GM19328 (cell line): ENCODE data around the gene CYBC1.

ENCODE experiments used
- ATAC-seq: cut with Tn5 transposase; IDR thresholded peaks from one replicate; pipeline ENCODE4 v1.9.1; 2021; ENCODE audit warnings: mild to moderate bottlenecking, moderate library complexity; ENCODE audit not compliant: unreplicated experiment

CYBC1 gene

DNA sequence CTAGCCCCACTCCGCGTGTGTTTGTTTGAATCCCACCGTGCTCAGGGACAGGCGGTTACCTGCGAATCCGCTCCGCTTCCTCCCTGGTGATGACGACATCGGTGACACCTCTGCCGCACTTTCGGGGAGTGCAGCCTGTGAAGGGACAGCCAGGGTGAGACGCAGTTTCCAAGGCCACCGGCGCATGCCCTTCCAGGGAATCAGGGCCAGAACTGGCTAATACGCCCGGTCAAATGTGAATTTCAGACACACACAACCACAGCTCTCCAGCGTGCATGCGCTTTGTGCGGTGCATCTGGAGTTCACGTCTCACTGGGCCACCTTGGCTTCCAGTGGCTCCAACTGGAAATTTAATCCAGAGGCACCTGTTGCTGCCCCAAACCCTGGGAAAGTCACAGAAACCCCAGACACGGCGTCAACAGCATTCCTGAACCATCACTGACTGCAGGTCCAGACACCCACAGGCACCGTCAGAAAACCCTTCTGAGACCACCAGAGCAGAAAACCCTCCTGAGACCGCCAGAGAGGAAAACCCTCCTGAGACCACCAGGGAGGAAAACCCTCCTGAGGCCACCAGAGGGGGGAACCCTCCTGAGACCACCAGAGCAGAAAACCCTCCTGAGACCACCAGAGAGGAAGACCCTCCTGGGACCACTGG is 39.0 kb downstream of the CYBC1 start:
- ATAC-seq, result no peak

DNA sequence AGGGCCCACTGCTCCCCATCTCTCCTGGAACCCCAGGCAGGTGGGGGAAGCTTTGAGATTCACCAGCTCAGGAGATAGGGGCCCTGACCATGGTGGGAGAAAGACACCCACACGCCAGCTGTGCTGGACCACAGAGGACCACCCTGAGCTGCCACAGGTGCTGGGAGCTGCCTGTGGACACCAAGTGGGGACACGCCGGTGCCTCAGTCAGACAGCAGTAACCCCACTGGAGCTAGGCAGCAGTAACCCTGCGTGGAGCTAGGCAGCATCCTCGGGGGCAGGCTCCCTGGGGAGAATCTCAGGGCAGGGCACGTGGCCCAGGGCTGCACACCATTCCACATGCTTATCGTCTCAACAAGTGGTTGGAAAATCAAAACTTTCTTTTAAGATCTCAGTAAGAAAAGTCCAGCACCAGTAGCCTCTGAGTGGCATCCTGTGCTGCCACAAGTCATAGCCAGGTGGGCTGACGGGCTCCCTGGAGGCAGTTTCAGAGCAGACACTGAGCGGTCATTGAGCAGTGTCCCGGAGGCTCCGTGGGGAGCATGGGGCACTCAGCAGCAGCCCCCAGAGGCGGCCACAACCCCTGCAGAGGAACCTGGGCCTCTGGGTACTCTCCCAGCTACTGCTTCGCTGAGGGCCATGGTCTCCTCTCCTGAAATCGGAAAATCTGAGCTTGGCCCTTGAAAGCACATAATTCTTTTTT is 40.4 kb downstream of the CYBC1 start:
- no peak for ATAC-seq

DNA sequence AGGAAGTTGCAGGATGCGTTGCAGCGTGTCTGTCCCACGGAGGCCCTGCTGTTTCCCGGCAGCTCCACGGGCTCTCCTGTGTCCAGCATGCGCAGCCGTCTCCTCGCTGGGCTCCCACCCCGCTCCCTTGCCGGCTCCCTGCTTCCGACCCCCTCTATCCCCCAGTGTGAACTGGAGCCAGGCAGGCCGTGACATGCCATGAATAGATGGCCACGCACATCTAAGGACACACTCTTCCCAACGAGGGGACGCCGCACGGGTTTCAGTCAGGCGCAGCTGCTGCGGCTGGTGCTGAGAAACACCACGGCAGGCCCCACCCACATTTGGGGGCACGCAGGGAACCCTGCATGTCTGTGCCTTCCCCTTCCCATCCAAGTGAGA is 41.6 kb downstream of the CYBC1 start:
- ATAC-seq, result no peak

DNA sequence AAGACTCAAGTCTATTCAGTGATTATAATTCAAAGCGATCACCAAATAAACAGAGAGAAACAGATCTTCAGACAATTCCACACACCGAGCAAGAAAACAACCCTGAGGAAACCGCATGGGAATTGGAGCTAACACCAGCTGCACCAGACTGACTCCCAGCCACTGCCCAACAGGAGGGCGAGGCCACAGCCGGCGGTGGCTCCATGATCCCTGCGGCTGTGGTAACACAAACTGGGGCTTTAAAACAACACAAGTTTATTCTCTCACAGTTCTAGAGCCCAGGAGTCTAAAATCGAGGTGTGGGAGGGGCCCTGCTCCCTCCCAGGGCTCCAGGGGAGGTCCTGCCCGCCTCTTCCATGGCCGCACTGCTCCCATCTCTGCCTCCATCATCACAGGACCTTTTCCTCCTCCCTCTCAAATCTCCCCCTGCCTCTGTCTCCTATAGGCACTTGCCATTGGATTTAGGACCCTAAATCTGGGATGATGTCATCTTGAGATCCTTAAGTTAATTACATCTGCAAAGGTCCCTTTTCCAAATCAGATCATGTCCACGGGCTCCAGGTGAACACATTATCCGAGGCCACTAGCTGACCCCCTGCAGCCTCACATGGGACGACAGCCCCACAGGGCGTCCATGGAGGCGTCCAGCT is 42.1 kb downstream of the CYBC1 start:
- ATAC-seq, result no peak

DNA sequence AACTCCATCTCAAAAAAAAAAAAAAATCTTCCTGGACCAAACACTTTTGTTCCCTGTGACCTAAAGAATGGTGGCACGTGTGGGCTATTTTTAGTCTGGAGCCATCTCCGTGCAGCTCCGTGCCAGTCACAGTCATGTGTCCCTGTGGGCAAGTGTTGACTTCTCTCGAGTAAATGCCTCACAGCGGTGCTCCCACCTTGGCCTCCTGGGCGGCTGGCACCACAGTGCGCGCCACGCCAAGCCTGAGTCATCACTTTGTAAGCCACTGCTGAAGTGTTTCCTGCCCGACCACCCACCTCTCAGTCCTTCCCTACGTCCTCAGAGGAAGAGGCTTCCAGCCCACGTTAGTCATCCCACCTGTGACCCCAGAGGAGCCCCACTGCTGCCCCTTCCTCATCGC is 43.3 kb downstream of the CYBC1 start:
- no peak for ATAC-seq

DNA sequence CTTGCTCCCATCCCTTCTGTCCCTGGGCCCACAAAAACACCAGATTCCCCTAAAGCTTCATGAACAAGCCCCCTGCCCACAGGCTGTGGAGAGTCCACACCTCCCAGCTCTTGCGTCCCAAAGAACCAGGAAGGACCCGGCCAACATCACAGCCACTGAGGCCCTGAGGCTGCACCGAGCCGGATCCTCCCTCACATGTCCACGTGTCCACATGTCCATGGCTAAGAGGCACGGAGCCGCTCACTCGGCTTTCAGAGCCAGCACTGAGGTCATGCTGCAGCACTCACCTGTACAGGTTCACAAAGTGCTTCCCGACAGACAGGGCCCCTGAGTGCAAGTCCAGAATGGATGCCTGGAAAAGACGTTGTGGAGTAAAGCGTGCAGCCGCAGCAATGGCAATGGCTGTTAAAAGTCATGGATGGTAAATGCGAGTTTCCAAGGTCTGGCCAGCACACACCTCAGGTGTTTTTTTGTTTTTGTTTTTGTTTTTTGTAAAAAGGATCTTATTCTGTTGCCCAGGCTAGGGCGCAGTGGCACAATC is 44.4 kb downstream of the CYBC1 start:
- no peak for ATAC-seq

DNA sequence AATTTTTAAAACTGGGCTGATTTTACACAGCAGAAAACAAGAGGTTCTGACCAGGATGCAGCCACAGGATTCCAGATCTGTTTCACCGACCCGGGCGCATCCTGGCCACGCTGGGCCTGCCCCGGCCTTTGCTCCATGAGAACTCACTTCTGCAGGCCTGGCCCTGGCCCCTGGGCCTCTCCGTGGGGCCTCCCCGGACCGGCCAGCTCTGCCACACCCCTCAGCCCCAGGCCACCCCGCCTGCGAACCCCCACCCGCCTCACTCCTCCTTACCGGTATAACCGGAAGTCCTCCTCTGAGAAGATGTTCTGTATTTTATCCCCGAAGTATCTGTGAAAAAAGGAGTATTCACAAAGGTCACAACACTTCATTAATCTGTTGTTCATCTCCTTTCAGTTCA is 45.5 kb downstream of the CYBC1 start:
- ATAC-seq, result no peak

DNA sequence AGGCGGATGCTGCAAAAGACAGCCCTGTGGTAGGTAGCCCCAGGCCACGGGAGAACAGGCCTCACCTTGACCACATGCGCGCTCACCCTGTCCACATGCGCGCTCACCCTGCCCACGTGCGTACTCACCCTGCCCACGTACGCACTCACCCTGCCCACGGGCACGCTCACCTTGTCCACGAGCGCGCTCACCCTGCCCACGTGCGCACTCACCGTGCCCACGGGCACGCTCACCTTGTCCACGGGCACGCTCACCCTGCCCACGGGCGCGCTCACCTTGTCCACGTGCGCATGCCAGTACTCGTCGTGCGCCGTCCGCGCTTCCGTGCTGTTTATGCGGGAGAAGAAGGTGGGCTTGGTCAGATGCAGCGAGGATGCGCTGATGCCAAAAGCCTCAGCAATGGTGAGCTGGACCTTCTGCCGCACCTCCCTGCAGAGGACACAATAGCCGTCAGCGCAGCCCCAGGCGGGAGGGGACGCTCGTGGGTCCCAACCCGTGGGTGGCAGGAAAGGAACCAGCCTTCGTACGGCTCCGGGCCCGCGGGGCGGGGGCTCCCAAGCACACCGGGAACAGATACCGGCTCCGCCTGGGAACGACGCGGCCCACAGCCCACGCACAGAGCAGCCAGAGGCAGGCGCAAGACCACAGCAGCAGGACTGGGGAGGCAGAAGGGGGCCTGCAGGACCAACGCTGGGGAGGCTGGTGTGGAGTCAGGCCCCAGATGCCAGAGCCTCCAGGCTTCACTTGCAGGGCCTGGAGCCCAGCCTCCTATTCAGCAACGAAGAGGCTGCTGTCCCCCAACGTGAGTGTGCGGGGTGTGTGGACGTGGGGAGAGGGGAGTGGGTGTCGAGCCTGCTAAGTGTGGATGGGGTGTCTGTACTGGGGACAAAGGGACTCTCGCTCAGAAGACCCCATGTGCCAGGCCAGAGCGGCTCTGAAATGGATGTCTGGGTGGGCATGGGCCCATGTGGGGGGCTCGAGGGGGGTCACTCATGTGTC is 46.6 kb downstream of the CYBC1 start:
- no peak for ATAC-seq

DNA sequence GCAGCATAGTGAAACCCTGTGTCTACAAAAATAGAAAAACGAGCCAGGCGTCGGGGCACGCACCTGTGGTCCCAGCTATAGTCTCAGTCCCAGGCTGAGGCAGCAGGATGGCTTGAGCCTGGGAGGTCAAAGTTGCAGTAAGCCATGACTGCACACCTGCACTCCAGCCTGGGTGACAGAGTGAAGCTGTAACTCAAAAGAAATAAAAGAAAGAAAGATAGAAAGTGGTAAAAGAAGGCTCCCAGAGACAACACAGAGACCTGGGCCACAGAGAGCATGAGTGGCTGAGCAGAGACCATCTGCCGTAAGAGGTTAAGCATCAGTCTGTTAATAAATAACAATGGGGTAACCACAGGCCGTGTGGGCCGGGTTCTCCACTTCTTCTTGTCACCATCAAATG is 47.7 kb downstream of the CYBC1 start:
- ATAC-seq, result no peak

DNA sequence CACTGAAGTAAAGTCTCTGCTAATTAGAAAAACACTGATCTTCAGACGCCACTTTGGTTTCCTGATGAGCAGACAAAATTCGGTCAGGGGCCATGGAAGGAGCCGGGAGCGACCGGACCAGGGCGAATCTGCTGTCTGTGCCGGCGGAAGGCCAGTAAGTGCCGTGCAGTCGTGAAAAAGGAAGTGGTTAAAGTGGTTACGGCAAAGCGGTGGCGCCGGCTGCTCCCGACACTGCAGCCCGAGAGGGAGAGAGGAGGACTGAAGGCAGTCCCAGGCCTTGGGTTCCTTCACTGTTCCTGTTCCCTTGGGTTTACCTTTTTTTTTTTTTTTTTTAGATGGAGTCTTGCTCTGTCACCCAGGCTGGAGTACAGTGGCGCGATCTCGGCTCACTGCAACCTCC is 49.7 kb downstream of the CYBC1 start:
- no peak for ATAC-seq

DNA sequence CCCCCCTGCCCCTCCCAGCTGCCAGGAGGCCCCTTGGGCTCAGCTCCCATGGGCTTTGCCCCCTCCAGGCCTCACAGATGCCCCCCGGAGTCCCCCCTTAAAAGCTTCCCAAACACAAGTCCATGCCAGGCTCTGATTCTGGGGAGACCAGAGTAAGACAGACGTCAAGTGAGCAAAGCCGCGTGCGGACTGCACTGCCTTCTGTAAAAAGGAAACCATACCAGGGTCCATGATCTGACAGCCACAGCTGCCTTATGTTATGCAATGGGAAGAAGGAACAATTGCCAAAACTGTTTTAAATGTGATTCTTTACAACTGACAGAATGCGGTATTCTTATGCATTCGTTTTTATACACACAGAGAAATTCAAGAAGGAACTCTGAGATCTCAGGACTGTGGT is 50.3 kb downstream of the CYBC1 start:
- no peak for ATAC-seq

DNA sequence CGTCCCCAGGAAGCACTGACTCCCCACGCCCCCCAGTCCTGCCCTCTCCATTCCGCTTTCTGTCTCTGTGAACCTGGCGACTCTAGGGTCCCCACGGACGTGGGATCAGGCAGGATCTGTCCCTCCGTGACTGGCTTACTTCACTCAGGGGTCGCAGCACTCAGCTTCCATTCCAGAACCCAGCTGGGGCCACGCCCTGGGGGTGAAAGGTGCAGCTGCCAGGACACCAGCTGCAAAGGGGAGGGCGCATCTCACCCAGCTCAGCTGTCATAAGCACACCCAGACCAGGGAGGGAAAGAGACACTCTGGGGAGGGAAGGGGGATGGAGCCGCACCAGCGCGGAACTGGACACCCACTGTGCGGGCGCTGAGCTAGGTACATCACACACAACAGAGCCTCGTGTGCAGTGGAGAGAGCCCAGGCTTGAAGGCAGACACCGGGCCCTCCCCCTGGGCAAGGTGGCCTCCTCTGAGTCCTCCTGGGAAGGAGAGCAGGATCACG is 50.9 kb downstream of the CYBC1 start:
- ATAC-seq, result no peak

DNA sequence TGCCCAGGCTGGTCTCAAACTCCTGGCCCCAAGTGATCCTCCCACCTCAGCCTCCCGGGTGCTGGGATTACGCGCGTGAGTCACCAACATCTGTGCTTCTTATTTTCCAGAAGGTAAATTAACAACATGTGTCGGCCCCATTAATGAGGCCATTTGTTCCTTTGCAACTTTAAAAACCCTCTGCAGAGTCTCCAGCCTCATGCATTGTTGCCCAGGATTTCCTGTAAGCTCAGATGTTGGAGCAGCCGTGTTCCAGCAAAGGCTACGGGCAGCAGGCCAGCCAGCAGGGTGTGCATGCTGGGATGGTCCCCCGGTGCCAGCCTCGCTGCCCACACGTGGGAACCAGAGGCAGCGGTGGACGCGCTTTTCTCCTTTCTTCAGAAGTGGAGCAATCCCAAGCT is 51.5 kb downstream of the CYBC1 start:
- ATAC-seq, result no peak

DNA sequence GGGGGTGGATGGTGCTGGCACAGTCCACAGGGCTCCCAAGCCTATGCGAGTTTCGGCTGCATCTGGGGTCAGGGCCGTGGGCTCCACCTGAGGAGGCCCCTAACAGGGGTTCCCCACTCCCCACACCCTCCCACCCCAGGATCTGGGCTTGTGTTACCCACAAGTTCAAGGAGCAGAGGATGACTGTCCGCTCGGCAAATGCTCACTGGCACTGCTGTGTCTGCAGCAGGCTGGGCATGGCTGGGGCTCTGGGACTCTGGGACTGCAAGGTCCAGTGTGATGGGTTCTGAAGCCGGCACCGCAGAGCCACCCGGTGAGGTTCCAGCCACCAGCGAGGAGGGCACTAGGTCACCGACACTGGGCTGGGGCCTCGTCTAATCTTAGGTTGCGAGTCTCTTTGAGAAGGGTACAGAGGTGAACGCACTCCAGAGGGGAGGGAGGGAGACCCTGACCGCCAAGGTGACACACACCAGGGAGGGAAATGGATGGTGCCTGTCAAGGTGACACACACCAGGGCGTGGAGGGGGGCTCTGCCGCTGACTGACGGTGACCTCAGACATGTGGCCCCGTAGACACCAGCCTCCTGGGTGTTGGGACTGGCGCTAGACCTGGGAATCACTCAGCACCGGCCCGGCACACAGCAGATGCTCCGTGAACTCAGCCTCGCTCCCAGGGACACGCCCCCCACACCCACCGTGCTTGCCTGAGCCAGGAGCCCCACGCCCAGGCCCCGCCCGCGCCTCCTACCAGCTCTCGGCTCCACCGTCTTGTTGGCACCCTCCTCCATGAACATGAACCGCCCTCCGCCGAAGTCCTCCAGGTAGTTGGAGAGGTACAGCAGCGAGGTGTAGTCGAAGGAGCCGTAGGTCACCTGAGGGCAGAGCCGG is 52.9 kb downstream of the CYBC1 start:
- no peak for ATAC-seq

DNA sequence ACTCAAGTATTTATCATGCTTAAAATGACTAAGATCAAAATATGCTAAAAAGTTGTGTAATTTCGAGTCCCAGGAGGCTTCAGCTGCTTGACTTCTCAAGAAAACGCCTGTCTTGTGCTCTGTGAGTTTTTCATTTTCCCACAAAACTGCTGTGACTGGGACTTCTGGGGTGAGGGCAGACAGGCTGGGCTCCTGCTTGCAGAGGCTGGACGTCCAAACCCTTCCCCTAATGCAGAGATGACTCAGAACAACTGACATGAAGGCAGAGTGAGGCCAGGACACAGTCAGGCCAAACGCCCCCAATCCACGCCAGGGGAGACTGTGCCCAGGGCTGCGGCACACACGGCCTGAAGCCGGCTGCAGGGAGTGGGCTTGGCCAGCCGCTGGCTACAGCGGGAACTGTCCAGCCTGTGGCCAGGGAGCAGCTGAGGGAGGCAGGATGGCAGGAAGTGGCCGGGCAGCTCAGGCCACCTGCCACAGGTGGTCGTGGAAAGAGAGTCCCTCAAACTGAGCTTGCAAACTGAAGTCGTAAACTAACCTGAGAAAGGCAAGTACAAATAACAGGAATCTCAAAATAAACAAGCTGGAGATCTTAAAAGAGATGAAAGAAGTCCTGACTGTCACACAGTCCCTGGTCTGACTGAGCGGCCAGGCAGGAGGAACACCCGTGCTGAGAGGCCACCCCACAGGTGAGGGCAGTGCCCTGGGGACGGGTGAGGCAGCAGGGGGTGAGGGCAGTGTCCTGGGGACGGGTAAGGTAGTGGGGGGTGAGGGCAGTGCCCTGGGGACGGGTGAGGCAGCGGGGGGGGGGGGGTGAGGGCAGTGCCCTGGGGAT is 53.7 kb downstream of the CYBC1 start:
- no peak for ATAC-seq

DNA sequence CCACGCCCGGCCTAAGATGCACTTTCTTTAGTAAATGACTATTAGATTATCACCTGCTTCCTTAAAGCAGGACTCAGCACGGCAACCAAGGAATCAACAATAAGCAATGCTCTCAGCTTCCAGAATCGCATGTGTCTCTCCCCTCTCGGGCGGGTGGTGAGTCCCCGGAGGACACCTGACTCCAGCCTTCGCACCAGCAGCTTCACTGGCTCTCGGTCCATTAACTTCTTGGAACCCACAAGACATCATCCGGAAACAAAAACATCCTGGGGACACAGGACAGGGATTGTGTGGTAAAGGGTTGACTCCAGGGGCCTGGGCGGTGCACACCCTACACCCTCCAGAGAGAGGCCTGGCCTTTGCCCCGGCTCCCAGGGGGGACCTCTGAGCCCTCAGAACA is 56.3 kb downstream of the CYBC1 start:
- no peak for ATAC-seq

DNA sequence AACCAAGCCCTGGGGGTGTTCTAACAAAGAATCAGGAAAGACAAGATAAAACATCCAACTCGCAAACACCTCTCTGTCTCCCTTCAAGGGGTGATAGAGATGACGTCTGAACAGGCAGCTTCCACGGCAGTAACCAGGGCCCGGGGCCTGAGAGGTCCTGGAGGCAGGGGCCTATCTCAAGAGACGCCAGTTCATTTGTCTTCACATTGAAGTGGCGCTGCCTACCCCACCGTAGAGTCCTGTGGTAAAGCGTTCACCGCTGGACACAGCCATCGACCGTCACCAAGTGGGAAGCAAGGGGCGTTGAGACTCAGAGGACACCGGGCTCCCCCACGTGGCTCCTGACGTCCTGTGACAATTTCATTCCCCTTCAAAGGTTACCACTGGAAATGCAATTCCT is 57.6 kb downstream of the CYBC1 start:
- ATAC-seq, result no peak
